Tibial nerve (tissue), 3 donors: ENCODE measurements around the gene PWP2.
"Not testable (repeated sequence)": the region's sequence is repeated elsewhere in the genome, so short reads cannot be mapped to it uniquely, and the experiment has no call there.

ENCODE experiments used
- POLR2A ChIP-seq, 2 donors: fragments of 450-650 bp; IDR thresholded peaks; one replicate each; pipeline ENCODE4 v1.6.1; 2017; ENCODE audit warnings: antibody characterized with exemption in 2 of 2, mild to moderate bottlenecking in 2 of 2, moderate library complexity in 2 of 2
- TF ChIP-seq, protein P1 (sequence below), 5 experiments: fragments of 200-600 bp in 3 of 5; fragments of 450-650 bp in 2 of 5; sonication (generic) in 3 of 5; IDR thresholded peaks; one replicate each; pipeline ENCODE4 v1.5.1; 2016 to 2019; ENCODE audit warnings: antibody characterized with exemption in 5 of 5, mild to moderate bottlenecking in 3 of 5, moderate library complexity in 2 of 5

DNA sequence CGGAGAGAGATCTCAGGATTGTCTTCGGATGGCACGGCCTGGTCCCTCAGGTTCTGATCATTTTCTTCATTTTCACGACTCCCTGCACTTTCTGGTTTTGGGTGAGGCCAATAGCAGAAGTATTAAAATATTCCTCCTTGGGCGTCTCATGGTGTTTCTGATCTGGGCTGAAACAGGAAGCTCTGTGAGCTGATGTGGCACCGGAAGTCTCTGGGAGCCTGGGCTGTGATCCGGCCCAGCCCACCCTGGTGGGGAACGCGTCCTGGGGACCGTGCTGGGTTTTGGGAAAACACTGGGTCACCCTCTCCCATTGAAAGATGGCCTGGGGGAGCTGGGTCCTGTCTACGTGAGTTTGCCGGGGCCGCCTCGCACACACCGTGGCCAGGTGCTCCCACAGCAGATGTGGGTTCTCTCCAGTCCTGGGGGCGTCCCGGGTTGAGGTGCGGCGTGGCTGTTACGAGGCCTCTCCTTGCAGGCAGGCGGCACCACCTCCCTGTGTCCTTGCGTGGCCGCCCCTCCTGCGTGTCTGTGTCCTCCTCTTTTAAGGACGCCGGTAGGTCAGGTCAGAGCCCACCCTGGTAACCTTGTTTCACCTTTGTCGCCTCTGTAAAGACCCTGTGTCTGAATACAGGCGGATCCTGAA lies 50.4 kb downstream of the PWP2 start:
- TF ChIP-seq, protein P1, sequence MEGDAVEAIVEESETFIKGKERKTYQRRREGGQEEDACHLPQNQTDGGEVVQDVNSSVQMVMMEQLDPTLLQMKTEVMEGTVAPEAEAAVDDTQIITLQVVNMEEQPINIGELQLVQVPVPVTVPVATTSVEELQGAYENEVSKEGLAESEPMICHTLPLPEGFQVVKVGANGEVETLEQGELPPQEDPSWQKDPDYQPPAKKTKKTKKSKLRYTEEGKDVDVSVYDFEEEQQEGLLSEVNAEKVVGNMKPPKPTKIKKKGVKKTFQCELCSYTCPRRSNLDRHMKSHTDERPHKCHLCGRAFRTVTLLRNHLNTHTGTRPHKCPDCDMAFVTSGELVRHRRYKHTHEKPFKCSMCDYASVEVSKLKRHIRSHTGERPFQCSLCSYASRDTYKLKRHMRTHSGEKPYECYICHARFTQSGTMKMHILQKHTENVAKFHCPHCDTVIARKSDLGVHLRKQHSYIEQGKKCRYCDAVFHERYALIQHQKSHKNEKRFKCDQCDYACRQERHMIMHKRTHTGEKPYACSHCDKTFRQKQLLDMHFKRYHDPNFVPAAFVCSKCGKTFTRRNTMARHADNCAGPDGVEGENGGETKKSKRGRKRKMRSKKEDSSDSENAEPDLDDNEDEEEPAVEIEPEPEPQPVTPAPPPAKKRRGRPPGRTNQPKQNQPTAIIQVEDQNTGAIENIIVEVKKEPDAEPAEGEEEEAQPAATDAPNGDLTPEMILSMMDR (IDR thresholded peaks at IDR 0.05), result not testable (repeated sequence)
- TF ChIP-seq POLR2A (IDR thresholded peaks at IDR 0.05), result not testable (repeated sequence)
